HG03175 (cell line): Measurements from ENCODE around the gene ZNF629.
A peak's percentile ranks its signal among the peaks of the same experiment; 100 is the strongest.

ENCODE experiments used
- ATAC-seq: cut with Tn5 transposase; IDR thresholded peaks from one replicate; pipeline ENCODE4 v1.9.1; 2021; ENCODE audit warnings: mild to moderate bottlenecking, moderate library complexity; ENCODE audit not compliant: unreplicated experiment

ZNF629 gene

GRCh38 chr16:30767767-30768465, 19.1 kb downstream of the ZNF629 start:
- peak; percentile 58 for ATAC-seq

- no peak for ATAC-seq
Observed at GRCh38 chr16:30766933-30767284, 20.1 kb downstream of the ZNF629 start.

- ATAC-seq, result no peak
Observed at GRCh38 chr16:30766206-30766932, 20.6 kb downstream of the ZNF629 start.

- ATAC-seq, result no peak
Observed at GRCh38 chr16:30764816-30765465, 22.1 kb downstream of the ZNF629 start.

- no peak for ATAC-seq
Observed at GRCh38 chr16:30764086-30764485, 22.9 kb downstream of the ZNF629 start.

- ATAC-seq, result no peak
Observed at GRCh38 chr16:30762991-30763725, 23.8 kb downstream of the ZNF629 start.

GRCh38 chr16:30761928-30762902, 24.8 kb downstream of the ZNF629 start, which contains the start of the genes CFAP119 and RNF40:
TSS of gene CFAP119 (minus strand) at chr16:30762062. CDS start at chr16:30761748, 314 bp downstream.
TSS of gene RNF40 (plus strand) at chr16:30762322. CDS start at chr16:30762546, 224 bp downstream.
- peak; percentile 88 for ATAC-seq

GRCh38 chr16:30761427-30761927, 25.5 kb downstream of the ZNF629 start:
- peak; percentile 28 for ATAC-seq

- ATAC-seq, result no peak
Observed at GRCh38 chr16:30760577-30761426, 26.2 kb downstream of the ZNF629 start.

GRCh38 chr16:30760001-30760559, 26.9 kb downstream of the ZNF629 start:
- ATAC-seq, result no peak

GRCh38 chr16:30758988-30759491, 28.0 kb downstream of the ZNF629 start:
- no peak for ATAC-seq

GRCh38 chr16:30757316-30757715, 29.7 kb downstream of the ZNF629 start:
- ATAC-seq, result no peak

GRCh38 chr16:30756781-30757100, 30.3 kb downstream of the ZNF629 start:
- ATAC-seq, result no peak

GRCh38 chr16:30755955-30756780, 30.8 kb downstream of the ZNF629 start:
- no peak for ATAC-seq

- ATAC-seq, result no peak
Observed at GRCh38 chr16:30753596-30753995, 33.4 kb downstream of the ZNF629 start.

GRCh38 chr16:30750876-30751465, 36.0 kb downstream of the ZNF629 start:
- no peak for ATAC-seq

GRCh38 chr16:30750201-30750600, 36.8 kb downstream of the ZNF629 start:
- no peak for ATAC-seq
